Neural cell (in vitro differentiated cells): ENCODE results near the gene MEIS1. TPM values are rescaled to one million over a fixed set of nuclear protein-coding genes. Genes with fewer than 3 reads are reported as not detected.

ENCODE experiments used
- H2AFZ ChIP-seq: fragments of 200-600, 300-800 bp; sonication (generic), shearing (Covaris generic); 2 replicates; pipeline ENCODE4 v1.6.0; 2014; ENCODE audit warnings: low read depth, mild to moderate bottlenecking, antibody characterized with exemption, low read length, moderate library complexity
- H3F3A ChIP-seq: fragments of 200-600 bp; shearing (Covaris generic); 2 replicates; pipeline ENCODE4 v1.6.1; 2016; ENCODE audit warnings: mild to moderate bottlenecking, moderate library complexity, mixed read lengths, antibody characterized with exemption, low read length; ENCODE audit not compliant: insufficient read depth, poor library complexity, severe bottlenecking
- H3K27ac ChIP-seq: fragments of 200-600, 300-800 bp; sonication (generic), shearing (Covaris generic); 2 replicates; pipeline ENCODE4 v1.5.1; 2014; ENCODE audit warnings: mild to moderate bottlenecking, low read length, moderate library complexity
- H3K27me3 ChIP-seq: fragments of 300-800, 200-600 bp; sonication (generic), shearing (Covaris generic); 2 replicates; pipeline ENCODE4 v1.6.0; 2014; ENCODE audit warnings: mild to moderate bottlenecking, low read depth, low read length, moderate library complexity; ENCODE audit not compliant: insufficient read depth
- H3K36me3 ChIP-seq: fragments of 300-800, 200-600 bp; sonication (generic), shearing (Covaris generic); 2 replicates; pipeline ENCODE4 v1.5.1; 2014; ENCODE audit warnings: mild to moderate bottlenecking, antibody characterized with exemption, low read length, moderate library complexity; ENCODE audit not compliant: insufficient read depth
- H3K4me2 ChIP-seq: fragments of 300-800, 200-600 bp; sonication (generic), shearing (Covaris generic); 2 replicates; pipeline ENCODE4 v1.6.0; 2014; ENCODE audit warnings: mild to moderate bottlenecking, low read length
- H3K4me3 ChIP-seq: fragments of 300-800, 200-600 bp; sonication (generic), shearing (Covaris generic); 2 replicates; pipeline ENCODE4 v1.5.1; 2014; ENCODE audit warnings: mild to moderate bottlenecking, low read length, moderate library complexity
- H3K79me2 ChIP-seq: fragments of 200-600 bp; shearing (Covaris generic); replicated peaks from 2 replicates; pipeline ENCODE4 v1.6.0; 2014; ENCODE audit warnings: mild to moderate bottlenecking, low read length, moderate library complexity; ENCODE audit not compliant: insufficient read depth
- H3K9ac ChIP-seq: fragments of 300-800, 200-600 bp; sonication (generic), shearing (Covaris generic); 2 replicates; pipeline ENCODE4 v1.6.1; 2016; ENCODE audit warnings: mild to moderate bottlenecking, low read length, mixed read lengths
- H3K9me2 ChIP-seq: fragments of 200-600 bp; shearing (Covaris generic); 2 replicates; pipeline ENCODE4 v1.6.1; 2016; ENCODE audit warnings: mild to moderate bottlenecking, low read length, mixed read lengths; ENCODE audit not compliant: insufficient read depth
- H3K9me3 ChIP-seq: fragments of 200-600, 300-800 bp; sonication (generic), shearing (Covaris generic); 2 replicates; pipeline ENCODE4 v1.6.1; 2016; ENCODE audit warnings: mild to moderate bottlenecking, mixed run types, low read length, moderate library complexity, mixed read lengths
- H4K20me1 ChIP-seq: fragments of 200-600 bp; shearing (Covaris generic); 2 replicates; pipeline ENCODE4 v1.6.1; 2016; ENCODE audit warnings: mild to moderate bottlenecking, mixed run types; ENCODE audit not compliant: insufficient read depth
- CTCF ChIP-seq: fragments of 450-650 bp; IDR thresholded peaks from 2 replicates; pipeline ENCODE4 v1.5.1; 2014; ENCODE audit warnings: antibody characterized with exemption, mild to moderate bottlenecking, moderate library complexity; ENCODE audit not compliant: poor library complexity, severe bottlenecking
- EP300 ChIP-seq: fragments of 450-650 bp; conservative IDR thresholded peaks from 2 replicates; pipeline ENCODE4 v1.6.1; 2014; ENCODE audit warnings: antibody characterized with exemption, mild to moderate bottlenecking, moderate library complexity; ENCODE audit not compliant: poor library complexity, severe bottlenecking
- EZH2 ChIP-seq: fragments of 200-600, 300-800 bp; shearing (Covaris generic), sonication (generic); IDR thresholded peaks from 2 replicates; pipeline ENCODE4 v1.6.1; 2014; ENCODE audit warnings: antibody characterized with exemption, low read length, borderline replicate concordance, mild to moderate bottlenecking; ENCODE audit not compliant: insufficient read depth, poor library complexity, severe bottlenecking
- MXI1 ChIP-seq: fragments of 450-650 bp; conservative IDR thresholded peaks from 2 replicates; pipeline ENCODE4 v1.6.1; 2014; ENCODE audit warnings: antibody characterized with exemption, mild to moderate bottlenecking; ENCODE audit not compliant: poor library complexity, severe bottlenecking
- POLR2AphosphoS5 ChIP-seq: IDR thresholded peaks from 2 replicates; pipeline ENCODE4 v1.6.1; 2012
- RAD21 ChIP-seq: fragments of 450-650 bp; conservative IDR thresholded peaks from 2 replicates; pipeline ENCODE4 v1.6.1; 2014; ENCODE audit warnings: antibody characterized with exemption, mild to moderate bottlenecking, moderate library complexity
- SMC3 ChIP-seq: fragments of 450-650 bp; conservative IDR thresholded peaks from 2 replicates; pipeline ENCODE4 v1.6.1; 2014; ENCODE audit warnings: antibody characterized with exemption, mild to moderate bottlenecking, moderate library complexity; ENCODE audit not compliant: poor library complexity
- TAF1 ChIP-seq: IDR thresholded peaks from 2 replicates; pipeline ENCODE4 v1.6.1; 2012; ENCODE audit warnings: low read depth
- polyA plus RNA-seq: library from polyadenylated mRNA; depleted of rRNA; stranded (reverse); fragments of >200 nt; gene quantifications from 2 replicates; pipeline ENCODE4 v1.2.3, GENCODE V29; 2014
- TF ChIP-seq, protein P1 (sequence below): IDR thresholded peaks from 2 replicates; pipeline ENCODE4 v1.6.1; 2012; ENCODE audit warnings: borderline replicate concordance

Gene MEIS1
- polyA plus RNA-seq, 1 donor from 2014 or later: 46.5 TPM

GRCh38 chr2:66461664-66462500 lies 27.0 kb downstream of the MEIS1 start:
- H3F3A ChIP-seq: peaks cover 6% of the 10 kb centered on the region
- no peaks in the 10 kb centered on the region for H3K9me3 ChIP-seq
- H2AFZ ChIP-seq: no peak overlapping the region
- H3K36me3 ChIP-seq: no peaks in the 10 kb centered on the region
- H3K9ac ChIP-seq: peak overlapping the region; percentile 43
- H3K27me3 ChIP-seq: no peaks in the 10 kb centered on the region
- no peaks in the 10 kb centered on the region for H4K20me1 ChIP-seq
- peak overlapping the region; percentile 67 for H3K27ac ChIP-seq
- H3K4me2 ChIP-seq: peak overlapping the region; percentile 52
- peaks cover 23% of the 10 kb centered on the region for H3K79me2 ChIP-seq
- peak overlapping the region; percentile 43 for H3K4me3 ChIP-seq
- TF ChIP-seq POLR2AphosphoS5 (no peak), SMC3 (no peak), EZH2 (no peak), RAD21 (no peak), MXI1 (no peak), CTCF (no peak), TAF1 (no peak), EP300 (no peak)
- TF ChIP-seq, protein P1, sequence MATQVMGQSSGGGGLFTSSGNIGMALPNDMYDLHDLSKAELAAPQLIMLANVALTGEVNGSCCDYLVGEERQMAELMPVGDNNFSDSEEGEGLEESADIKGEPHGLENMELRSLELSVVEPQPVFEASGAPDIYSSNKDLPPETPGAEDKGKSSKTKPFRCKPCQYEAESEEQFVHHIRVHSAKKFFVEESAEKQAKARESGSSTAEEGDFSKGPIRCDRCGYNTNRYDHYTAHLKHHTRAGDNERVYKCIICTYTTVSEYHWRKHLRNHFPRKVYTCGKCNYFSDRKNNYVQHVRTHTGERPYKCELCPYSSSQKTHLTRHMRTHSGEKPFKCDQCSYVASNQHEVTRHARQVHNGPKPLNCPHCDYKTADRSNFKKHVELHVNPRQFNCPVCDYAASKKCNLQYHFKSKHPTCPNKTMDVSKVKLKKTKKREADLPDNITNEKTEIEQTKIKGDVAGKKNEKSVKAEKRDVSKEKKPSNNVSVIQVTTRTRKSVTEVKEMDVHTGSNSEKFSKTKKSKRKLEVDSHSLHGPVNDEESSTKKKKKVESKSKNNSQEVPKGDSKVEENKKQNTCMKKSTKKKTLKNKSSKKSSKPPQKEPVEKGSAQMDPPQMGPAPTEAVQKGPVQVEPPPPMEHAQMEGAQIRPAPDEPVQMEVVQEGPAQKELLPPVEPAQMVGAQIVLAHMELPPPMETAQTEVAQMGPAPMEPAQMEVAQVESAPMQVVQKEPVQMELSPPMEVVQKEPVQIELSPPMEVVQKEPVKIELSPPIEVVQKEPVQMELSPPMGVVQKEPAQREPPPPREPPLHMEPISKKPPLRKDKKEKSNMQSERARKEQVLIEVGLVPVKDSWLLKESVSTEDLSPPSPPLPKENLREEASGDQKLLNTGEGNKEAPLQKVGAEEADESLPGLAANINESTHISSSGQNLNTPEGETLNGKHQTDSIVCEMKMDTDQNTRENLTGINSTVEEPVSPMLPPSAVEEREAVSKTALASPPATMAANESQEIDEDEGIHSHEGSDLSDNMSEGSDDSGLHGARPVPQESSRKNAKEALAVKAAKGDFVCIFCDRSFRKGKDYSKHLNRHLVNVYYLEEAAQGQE: no peak
- no peaks in the 10 kb centered on the region for H3K9me2 ChIP-seq

GRCh38 chr2:66462501-66462825 lies 27.5 kb downstream of the MEIS1 start:
- H3K36me3 ChIP-seq: no peaks in the 10 kb centered on the region
- TF ChIP-seq SMC3 (no peak), RAD21 (no peak)
- TF ChIP-seq, protein P1: no peak
- no peaks in the 10 kb centered on the region for H4K20me1 ChIP-seq
- H3K4me3 ChIP-seq: peak overlapping the region; percentile 43
- H2AFZ ChIP-seq: no peak overlapping the region
- peak overlapping the region; percentile 52 for H3K4me2 ChIP-seq
- H3K9me2 ChIP-seq: no peaks in the 10 kb centered on the region
- peak overlapping the region; percentile 43 for H3K9ac ChIP-seq
- peak overlapping the region; percentile 67 for H3K27ac ChIP-seq
- H3K9me3 ChIP-seq: no peaks in the 10 kb centered on the region
- H3F3A ChIP-seq: peaks cover 6% of the 10 kb centered on the region
- peaks cover 23% of the 10 kb centered on the region for H3K79me2 ChIP-seq
- H3K27me3 ChIP-seq: no peaks in the 10 kb centered on the region
